ENCODE data around the gene THADA. TPM values are rescaled to one million over a fixed set of nuclear protein-coding genes. Genes with fewer than 3 reads are reported as not detected.

THADA gene
- total RNA-seq, 1 donor from 2014 or later, result 40.8 TPM

DNA sequence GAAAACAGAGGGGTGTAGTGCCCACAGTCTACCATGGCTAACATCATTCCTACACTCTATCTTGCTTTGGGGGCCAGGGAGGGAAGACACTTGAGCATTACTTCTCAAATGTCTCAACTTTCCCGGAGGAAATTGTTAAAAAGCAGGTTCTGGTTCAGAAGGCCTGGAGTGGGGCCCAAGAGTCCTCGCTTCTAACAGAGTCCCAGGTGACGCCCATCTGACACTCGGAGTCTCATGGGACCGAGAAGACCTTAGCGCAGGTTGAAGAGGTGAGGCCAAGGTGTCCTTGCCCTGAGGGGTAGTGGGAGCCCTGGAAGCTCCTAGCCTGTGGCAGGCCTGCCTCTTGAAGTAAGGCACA is 409.5 kb downstream of the THADA start:
- ATAC-seq (no peak), DNase-seq (ENCODE audit: low spot score) (no peak)
- intact Hi-C loops (cut with DNase I), result no loop called here

DNA sequence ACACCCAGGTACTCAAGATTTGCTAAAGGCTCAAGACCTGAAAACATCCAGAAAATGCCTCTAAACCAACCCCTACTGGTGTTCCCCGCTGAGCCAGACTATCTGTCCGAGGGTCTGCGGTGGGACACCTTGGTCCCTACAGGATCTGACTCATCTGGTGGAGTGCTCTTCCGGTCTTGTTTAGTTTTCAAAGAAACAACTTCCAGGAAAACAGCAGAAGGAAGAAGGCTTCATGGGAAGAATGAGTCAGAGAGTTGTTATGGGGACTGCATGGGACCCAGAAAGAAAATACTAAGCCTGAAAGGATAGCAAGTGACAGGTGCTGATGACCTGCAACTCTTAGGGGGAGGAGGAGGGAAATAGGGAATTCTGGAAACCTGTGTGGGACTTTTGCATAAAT is 410.7 kb downstream of the THADA start:
- intact Hi-C loops (cut with DNase I), result no loop called here
- DNase-seq (ENCODE audit: low spot score) (no peak), ATAC-seq (no peak)

DNA sequence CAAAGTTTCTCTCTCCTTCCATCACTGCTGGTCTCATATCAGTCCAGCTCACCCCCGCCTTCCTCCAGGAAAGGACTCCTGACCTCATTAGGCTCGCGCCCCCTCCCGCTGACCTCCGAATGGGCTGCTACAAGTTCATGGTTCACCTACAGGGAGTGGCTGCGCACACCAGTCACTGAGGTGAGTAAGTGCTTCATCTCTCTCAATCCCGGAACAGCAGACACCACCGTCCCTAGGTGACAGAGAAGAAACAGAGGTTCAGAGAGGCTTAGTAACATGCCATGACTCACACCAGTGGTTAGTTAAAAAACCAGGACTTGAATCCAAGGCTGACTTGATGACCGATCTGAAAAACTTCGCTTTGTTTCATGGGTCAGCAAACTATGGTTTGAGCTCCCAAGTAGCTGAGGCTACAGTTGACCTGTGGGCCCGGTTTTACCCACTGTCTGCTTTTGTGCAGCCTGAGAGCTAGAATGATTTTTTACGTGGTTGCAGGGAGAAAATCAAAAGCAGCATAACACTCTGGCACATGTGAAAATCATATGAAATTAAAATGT is 411.4 kb downstream of the THADA start:
- ATAC-seq (no peak), DNase-seq (ENCODE audit: low spot score) (no peak)
- intact Hi-C loops (cut with DNase I), result no loop called here

DNA sequence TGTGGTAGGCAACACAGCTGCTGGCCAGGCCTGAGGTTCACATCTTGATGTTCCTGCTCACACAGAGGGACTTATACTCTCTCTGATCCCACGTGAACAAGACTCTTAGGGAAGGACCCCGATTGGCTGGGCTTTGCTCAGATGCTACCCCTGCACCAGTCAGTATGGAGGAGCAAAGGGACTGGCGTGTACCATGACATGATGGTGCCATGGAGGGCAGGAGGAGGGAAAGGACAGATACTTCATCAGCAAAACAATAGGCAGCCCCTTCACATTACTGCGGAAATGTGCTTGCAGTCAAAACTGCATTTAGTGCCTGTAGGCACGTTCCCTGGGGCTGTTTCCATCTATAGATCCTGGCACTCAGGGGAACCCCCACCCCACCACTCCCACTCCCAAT is 412.1 kb downstream of the THADA start:
- DNase-seq (ENCODE audit: low spot score), result no peak
- intact Hi-C loops (cut with DNase I), result no loop called here

DNA sequence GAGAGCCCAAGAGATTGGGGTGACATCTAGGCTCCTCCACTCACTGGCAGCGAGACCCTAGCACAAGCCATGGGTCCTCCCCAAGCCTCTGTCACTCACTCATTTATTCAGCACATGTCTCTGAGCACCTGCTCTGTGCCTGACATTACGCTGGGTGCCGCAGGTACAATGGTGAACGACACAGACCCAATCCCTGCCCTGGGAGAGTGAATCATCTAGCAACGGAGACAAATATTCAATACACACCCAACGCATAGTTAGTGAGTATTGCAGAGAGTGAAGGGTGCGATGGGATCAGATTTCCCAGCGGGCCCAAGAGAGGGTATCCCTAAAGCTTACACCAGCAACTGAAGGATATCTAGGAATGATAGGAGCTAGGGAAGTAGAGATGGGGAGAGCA is 414.9 kb downstream of the THADA start:
- ATAC-seq (no peak), DNase-seq (ENCODE audit: low spot score) (no peak)
- intact Hi-C loops (cut with DNase I), result no loop called here

More for the DNA sequence above, 412.1 kb downstream of the THADA start:
- no peak for ATAC-seq

Other genes starting within 250 kb of the THADA start
- gene PLEKHH2, start 41.2 kb upstream of the THADA start, total RNA-seq, result 58.9 TPM
- 0.49 TPM for gene C1GALT1C1L, start 80.4 kb upstream of the THADA start, total RNA-seq
- 28.3 TPM for gene DYNC2LI1, start 178.0 kb upstream of the THADA start, total RNA-seq
- gene ABCG5, start 242.8 kb upstream of the THADA start, total RNA-seq, result not detected
- gene ABCG8, start 242.9 kb upstream of the THADA start, total RNA-seq, result not detected